GM19035 (cell line): Measurements from ENCODE around the gene AKNA.

ENCODE experiments used
- ATAC-seq: cut with Tn5 transposase; IDR thresholded peaks from one replicate; pipeline ENCODE4 v1.9.1; 2021; ENCODE audit not compliant: unreplicated experiment

AKNA gene

GRCh38 chr9:114417511-114417910 is 29.7 kb upstream of the AKNA start:
- no peak for ATAC-seq

GRCh38 chr9:114416906-114417305 is 29.1 kb upstream of the AKNA start:
- ATAC-seq: no peak

GRCh38 chr9:114416290-114416689 is 28.5 kb upstream of the AKNA start:
- ATAC-seq: no peak

- no peak for ATAC-seq
Observed at GRCh38 chr9:114414346-114414745, 26.6 kb upstream of the AKNA start.

- ATAC-seq: no peak
Observed at GRCh38 chr9:114413861-114414301, 26.1 kb upstream of the AKNA start.

GRCh38 chr9:114412048-114412683 is 24.4 kb upstream of the AKNA start:
- ATAC-seq: no peak

GRCh38 chr9:114411452-114411851 is 23.7 kb upstream of the AKNA start:
- no peak for ATAC-seq

GRCh38 chr9:114410910-114411309 is 23.1 kb upstream of the AKNA start:
- no peak for ATAC-seq

- no peak for ATAC-seq
Observed at GRCh38 chr9:114409842-114410241, 22.1 kb upstream of the AKNA start.

- ATAC-seq: no peak
Observed at GRCh38 chr9:114409103-114409780, 21.5 kb upstream of the AKNA start.

GRCh38 chr9:114408645-114409044 is 20.9 kb upstream of the AKNA start:
- no peak for ATAC-seq

GRCh38 chr9:114407889-114408288 is 20.1 kb upstream of the AKNA start:
- no peak for ATAC-seq

- no peak for ATAC-seq
Observed at GRCh38 chr9:114406441-114406840, 18.7 kb upstream of the AKNA start.

GRCh38 chr9:114405294-114406034 is 17.7 kb upstream of the AKNA start:
- peak; percentile 90 for ATAC-seq

- no peak for ATAC-seq
Observed at GRCh38 chr9:114404531-114404930, 16.7 kb upstream of the AKNA start.

- ATAC-seq: no peak
Observed at GRCh38 chr9:114403153-114403756, 15.5 kb upstream of the AKNA start.

- no peak for ATAC-seq
Observed at GRCh38 chr9:114401344-114401743, 13.6 kb upstream of the AKNA start.

GRCh38 chr9:114400772-114401171 is 13.0 kb upstream of the AKNA start:
- ATAC-seq: no peak

- ATAC-seq: no peak
Observed at GRCh38 chr9:114400219-114400618, 12.4 kb upstream of the AKNA start.

GRCh38 chr9:114399381-114399780 is 11.6 kb upstream of the AKNA start:
- ATAC-seq: no peak

- peak; percentile 80 for ATAC-seq
Observed at GRCh38 chr9:114397848-114398605, 10.2 kb upstream of the AKNA start.
